HepG2 (cell line): Measurements from ENCODE around the gene TMBIM1.

Source experiments
- MXI1 ChIP-seq: IDR thresholded peaks from 3 replicates; pipeline ENCODE4 v1.6.1; 2012; ENCODE audit warnings: low read depth, low read length, inconsistent platforms, borderline replicate concordance
- SP2 ChIP-seq: sonication (generic); formaldehyde crosslinking; IDR thresholded peaks from 2 replicates; pipeline ENCODE4 v1.5.1; 2020; ENCODE audit warnings: mild to moderate bottlenecking, missing genetic modification reagents
- ZNF441 ChIP-seq: sonication (generic); formaldehyde crosslinking; IDR thresholded peaks from 2 replicates; pipeline ENCODE4 v1.7.0; 2021; ENCODE audit warnings: missing genetic modification reagents, borderline replicate concordance

DNA sequence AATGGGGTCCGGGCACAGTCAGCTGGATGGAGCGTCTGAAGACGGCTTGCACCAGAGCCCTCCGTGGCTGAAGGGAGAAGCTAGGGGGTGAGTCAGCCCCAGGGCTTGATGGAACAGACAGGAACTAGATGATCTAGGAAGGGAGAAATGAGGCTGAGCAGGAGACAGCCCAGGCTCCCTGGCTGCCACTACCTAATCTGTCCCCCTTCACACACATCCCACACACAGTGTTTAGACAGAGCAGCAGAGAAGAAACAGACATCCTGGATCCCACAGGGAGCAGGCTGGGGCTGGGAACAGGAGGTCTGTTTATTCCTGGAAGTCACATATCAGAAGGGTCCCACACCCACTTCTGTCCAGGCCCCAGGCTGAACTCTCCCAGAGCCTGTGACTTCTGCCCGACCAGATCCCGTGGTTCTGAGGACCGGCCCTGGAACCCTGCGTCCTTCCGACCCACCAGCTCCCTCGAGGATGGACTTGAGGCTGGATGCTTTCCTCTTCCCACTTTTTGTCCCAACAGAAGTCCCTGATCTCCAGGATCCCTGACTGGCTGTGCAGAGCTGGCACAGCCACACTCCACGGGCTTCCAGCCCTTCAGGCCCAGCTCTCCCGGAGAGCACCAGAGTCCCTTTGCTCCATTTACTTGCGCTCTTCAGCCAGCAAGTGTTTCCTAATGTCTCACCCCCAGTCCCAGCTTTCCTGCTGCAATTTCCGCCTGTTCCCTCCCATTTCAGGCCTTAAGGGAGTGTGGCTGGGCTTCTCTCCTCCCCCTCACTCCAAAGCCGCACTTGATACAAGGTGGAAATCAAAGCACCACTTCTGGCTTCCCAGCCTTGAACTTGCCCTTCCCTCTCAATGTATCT is 33.0 kb downstream of the TMBIM1 start:
- TF ChIP-seq MXI1 (no peak), SP2 (CRISPR knock-in tag) (no peak), ZNF441 (no peak)
